HepG2 (cell line): Measurements from ENCODE around the gene MAPKAPK3.

Experiments used
- PCBP1 ChIP-seq: fragments of 200-400 bp; formaldehyde crosslinking; IDR thresholded peaks from 2 replicates; pipeline ENCODE4 v1.6.1; 2017; ENCODE audit warnings: mild to moderate bottlenecking, low read depth, low read length, borderline replicate concordance
- TARDBP ChIP-seq: sonication (generic); formaldehyde crosslinking; IDR thresholded peaks from 2 replicates; pipeline ENCODE4 v1.8.0; 2022; ENCODE audit warnings: mild to moderate bottlenecking, missing genetic modification reagents
- TF ChIP-seq, protein P1 (sequence below): sonication (generic); formaldehyde crosslinking; IDR thresholded peaks from 2 replicates; pipeline ENCODE4 v1.8.0; 2022; ENCODE audit warnings: mild to moderate bottlenecking, missing genetic modification reagents, borderline replicate concordance
- TF ChIP-seq, protein P2 (sequence below): sonication (generic); formaldehyde crosslinking; IDR thresholded peaks from 2 replicates; pipeline ENCODE4 v1.5.0; 2020; ENCODE audit warnings: missing genetic modification reagents

DNA sequence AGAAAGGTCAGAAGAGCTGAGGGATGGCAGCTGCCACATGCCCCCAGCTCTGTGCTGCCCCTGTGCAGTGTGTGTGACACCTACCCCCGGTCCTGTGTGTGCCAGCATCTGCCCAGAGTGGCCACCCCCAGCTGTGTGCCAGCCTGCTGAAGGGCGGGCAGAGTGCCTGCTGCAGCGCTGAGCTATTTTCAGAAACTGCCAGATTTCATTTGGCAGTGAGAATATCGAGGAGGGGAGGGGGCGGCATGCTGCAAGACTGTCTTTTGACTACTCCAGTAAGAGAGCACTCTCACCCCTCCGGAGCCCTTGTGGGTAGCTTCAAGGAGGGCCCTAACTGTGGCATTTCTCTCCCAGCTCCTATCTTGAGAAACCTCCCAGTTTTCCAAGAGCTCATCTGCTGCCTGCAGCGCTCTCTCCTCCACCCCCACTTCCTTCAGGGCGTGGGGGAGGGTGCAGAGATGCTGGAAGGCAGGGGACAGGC, 32.5 kb downstream of the MAPKAPK3 start:
- TF ChIP-seq, protein P1, sequence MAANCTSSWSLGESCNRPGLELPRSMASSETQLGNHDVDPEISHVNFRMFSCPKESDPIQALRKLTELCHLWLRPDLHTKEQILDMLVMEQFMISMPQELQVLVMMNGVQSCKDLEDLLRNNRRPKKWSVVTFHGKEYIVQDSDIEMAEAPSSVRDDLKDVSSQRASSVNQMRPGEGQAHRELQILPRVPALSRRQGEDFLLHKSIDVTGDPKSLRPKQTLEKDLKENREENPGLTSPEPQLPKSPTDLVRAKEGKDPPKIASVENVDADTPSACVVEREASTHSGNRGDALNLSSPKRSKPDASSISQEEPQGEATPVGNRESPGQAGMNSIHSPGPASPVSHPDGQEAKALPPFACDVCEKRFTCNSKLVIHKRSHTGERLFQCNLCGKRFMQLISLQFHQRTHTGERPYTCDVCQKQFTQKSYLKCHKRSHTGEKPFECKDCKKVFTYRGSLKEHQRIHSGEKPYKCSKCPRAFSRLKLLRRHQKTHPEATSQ (CRISPR knock-in tag), result no peak
- no peak for TF ChIP-seq TARDBP (CRISPR knock-in tag)
- TF ChIP-seq, protein P2, sequence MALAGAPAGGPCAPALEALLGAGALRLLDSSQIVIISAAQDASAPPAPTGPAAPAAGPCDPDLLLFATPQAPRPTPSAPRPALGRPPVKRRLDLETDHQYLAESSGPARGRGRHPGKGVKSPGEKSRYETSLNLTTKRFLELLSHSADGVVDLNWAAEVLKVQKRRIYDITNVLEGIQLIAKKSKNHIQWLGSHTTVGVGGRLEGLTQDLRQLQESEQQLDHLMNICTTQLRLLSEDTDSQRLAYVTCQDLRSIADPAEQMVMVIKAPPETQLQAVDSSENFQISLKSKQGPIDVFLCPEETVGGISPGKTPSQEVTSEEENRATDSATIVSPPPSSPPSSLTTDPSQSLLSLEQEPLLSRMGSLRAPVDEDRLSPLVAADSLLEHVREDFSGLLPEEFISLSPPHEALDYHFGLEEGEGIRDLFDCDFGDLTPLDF (CRISPR knock-in tag), result no peak
- no peak for TF ChIP-seq PCBP1
